Islet of Langerhans (tissue), 1 donor: ENCODE measurements around the gene GPX8.

Experiments used
- FAIRE-seq: peaks from one replicate; lab custom pipeline; 2011; peaks lifted over from hg19 to GRCh38; lab: Jason Lieb, UNC

Gene GPX8

GRCh38 chr5:55159763-55160492, at the start of gene GPX8:
Gene GPX8 (plus strand): TSS chr5:55160171. CDS start chr5:55160193, 22 bp downstream.
- peak; percentile 47 for FAIRE-seq

GRCh38 chr5:55110217-55110616, 49.8 kb upstream of the GPX8 start:
- no peak for FAIRE-seq

GRCh38 chr5:55113327-55113726, 46.6 kb upstream of the GPX8 start:
- no peak for FAIRE-seq

GRCh38 chr5:55114061-55114460, 45.9 kb upstream of the GPX8 start:
- no peak for FAIRE-seq

- no peak for FAIRE-seq
Observed at GRCh38 chr5:55123365-55123764, 36.6 kb upstream of the GPX8 start.

- FAIRE-seq, result no peak
Observed at GRCh38 chr5:55134053-55134722, 25.8 kb upstream of the GPX8 start.

- FAIRE-seq, result no peak
Observed at GRCh38 chr5:55136521-55136920, 23.4 kb upstream of the GPX8 start.

- no peak for FAIRE-seq
Observed at GRCh38 chr5:55140908-55141665, 18.9 kb upstream of the GPX8 start.

- no peak for FAIRE-seq
Observed at GRCh38 chr5:55141945-55142690, 17.9 kb upstream of the GPX8 start.

- FAIRE-seq, result no peak
Observed at GRCh38 chr5:55143624-55144023, 16.3 kb upstream of the GPX8 start.

- FAIRE-seq, result no peak
Observed at GRCh38 chr5:55146080-55146479, 13.9 kb upstream of the GPX8 start.

- peak; percentile 88 for FAIRE-seq
Observed at GRCh38 chr5:55146543-55147151, 13.3 kb upstream of the GPX8 start.

GRCh38 chr5:55149308-55149795, 10.6 kb upstream of the GPX8 start:
- no peak for FAIRE-seq

GRCh38 chr5:55151923-55152842, 7.8 kb upstream of the GPX8 start:
- FAIRE-seq, result no peak

- FAIRE-seq, result no peak
Observed at GRCh38 chr5:55154873-55155272, 5.1 kb upstream of the GPX8 start.

- FAIRE-seq, result peak; percentile 38
Observed at GRCh38 chr5:55160493-55161209, 680 bp downstream of the GPX8 start.

- no peak for FAIRE-seq
Observed at GRCh38 chr5:55162666-55163065, 2.7 kb downstream of the GPX8 start.

GRCh38 chr5:55171471-55171870, 11.5 kb downstream of the GPX8 start:
- FAIRE-seq, result no peak

- peak; percentile 41 for FAIRE-seq
Observed at GRCh38 chr5:55172051-55172899, 12.3 kb downstream of the GPX8 start.
